SK-MEL-5 (cell line): Measurements from ENCODE around the gene PLD4. TPM values are rescaled to one million over a fixed set of nuclear protein-coding genes. Genes with fewer than 3 reads are reported as not detected.

Experiments
- DNase-seq: peaks from one replicate; pipeline ENCODE4 v3.0.0-alpha.2; 2016; ENCODE audit warnings: low read depth, low spot score
- in situ Hi-C: cut with HindIII; loops from 2 replicates; pipeline ENCODE4 v1.10.0; 2016; ENCODE audit warnings: low sequenced_read_pairs, high pct_unique_total_duplicates, low pct_unique_long_range_greater_than_20kb
- total RNA-seq: library from RNA; depleted of rRNA; stranded (reverse); fragments of >200 nt; shearing (Covaris generic); gene quantifications from 2 replicates; pipeline ENCODE4 v1.2.3, GENCODE V29; 2014

PLD4 gene
- total RNA-seq, 1 experiment from 2014 or later, result not detected

DNA sequence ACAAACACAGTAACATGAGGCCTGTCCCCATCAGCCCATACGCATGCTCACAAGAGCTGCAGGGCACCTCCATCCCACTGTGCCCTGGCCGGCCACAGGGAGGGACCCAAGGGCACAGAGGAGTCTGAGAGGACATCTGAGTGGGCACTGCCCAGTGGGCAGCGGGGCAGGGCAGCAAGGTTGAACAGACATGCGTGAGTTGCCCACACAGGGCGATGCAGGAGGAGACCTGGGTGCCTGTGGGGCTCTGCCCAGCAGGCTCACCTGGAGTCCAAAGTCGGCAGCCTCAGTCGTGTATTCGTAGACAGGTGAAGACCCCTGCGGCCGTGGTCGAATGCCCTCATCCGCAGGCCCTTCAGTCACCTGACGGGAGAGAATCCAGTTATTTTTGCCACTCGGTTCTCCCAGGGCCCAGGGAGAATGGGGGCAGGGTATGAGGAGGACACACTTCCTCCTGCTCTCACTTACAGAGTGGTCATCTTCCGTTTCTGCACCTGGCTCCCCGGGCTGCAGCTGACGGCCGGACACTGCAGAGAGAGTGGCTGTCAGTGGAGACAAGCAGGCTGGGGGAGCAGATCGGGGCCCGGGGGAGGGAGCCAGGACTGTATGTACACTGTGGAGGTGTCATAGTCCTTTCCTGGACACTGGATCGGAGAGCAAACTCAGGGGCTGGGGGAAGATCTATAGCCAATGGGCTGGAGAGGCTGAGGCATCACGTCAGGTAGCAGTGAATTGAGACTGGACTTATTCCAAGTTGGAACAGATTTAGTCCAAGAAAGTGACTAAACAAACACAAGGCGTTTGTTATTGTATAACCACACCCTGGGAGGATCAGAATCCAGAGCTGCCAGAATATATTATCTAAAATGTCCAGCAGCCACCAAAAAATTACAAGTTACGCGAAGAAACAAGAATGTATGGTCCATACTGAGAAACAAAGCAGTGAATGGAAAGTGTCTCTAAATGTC lies 32.8 kb downstream of the PLD4 start:
- DNase-seq, result no peak
- in situ Hi-C loops, result no loop called here

DNA sequence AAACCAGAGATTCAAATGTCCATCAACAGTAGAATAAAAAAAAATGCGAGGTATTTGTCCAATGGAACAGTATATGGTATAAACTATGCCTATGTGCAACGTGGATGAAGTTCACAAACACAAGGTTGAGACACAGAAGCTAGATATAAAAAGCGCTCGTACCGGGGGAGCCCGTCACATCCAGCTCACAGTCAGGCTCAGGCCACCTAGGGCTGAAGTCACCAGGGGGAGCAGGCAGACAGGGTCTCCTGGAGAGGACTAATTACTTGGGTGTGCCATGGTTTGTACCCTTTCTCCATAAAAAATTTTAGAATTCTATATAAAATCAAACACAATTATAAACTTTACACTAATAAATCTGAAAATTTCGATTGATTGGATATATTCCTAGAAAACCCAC lies 39.9 kb downstream of the PLD4 start:
- in situ Hi-C loops, result no loop called here
- DNase-seq, result no peak

DNA sequence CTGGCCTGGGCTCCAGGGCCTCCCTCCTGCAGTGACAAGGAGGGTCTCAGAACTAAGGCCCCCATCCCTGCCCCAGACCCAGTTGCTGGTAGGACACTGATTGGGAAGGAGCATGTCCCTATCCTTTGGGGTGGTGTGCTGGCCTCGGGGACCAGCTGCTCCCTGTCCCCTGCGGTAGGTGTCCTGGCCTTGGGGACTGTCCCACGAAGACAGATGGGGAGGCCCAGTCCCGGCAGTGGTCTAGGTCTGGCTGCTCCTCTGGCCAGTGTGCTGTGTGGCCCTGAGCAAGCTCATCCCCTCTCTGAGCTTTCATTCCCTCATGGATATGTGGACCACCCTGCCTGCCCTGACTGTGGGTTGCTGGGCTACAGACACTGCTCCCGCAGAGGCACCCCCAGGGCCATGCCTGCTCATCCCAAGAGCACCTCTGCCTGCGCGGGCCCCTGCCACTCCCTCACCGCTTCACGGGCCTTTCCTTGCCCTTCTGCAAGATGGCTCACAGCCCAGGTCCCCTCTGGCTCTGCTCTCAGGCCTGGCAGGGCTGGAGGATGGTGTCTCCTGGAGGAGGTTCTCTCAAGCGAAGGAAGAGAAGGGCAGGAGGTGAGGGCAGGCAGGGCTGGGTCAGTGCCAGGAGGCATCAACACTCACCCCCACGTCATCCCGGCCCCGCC lies 41.0 kb downstream of the PLD4 start:
- in situ Hi-C loops, result no loop called here
- DNase-seq, result no peak

DNA sequence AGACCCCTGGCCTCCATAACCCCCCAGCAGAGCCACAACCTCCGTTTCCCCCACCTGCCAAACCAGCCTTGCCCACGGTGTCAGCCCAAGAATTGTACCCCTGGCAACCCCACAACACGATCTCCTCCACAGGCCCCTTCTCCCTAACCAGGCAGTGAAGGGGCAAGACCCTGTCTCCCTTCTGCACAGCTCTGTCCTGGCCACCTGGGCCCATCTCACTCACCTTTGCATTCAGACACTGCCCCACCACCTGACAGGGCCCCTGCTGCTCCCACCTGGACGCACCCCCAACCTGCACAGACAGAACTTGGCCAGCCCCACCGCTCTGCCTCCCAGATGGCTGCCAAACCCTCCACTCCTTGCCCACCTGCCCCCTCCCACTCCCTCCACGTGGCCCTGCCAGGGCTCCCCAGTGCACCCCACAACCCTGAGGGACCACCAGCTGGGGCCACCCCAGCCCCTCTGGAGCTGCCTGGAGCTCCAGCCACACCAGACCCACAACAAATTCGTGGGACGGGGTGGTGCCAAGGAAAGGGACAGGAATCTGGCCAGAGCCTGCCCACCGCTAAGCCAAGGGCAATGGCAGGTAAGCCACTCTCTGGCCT lies 41.7 kb downstream of the PLD4 start:
- DNase-seq, result no peak
- in situ Hi-C loops, result no loop called here

DNA sequence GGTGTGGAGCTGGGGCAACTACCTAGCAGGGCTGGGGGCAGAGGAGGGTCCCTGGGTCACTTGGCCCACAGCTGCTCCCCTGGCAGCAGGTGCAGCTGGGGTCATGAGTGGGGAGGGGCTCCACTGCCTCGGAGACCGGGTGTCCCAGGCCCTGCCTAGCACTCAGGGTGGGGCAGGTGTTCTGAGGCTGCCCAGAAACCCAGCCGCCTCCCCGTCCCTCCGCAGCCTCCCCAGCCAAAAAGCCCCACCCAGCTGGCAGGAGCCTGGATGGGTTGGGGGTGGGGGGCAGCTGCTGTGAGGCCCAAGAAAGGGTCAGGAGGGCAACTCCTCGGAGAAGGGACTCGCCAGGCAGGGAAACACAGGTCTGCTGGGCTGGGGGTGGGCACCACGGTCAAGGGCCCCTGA lies 42.3 kb downstream of the PLD4 start:
- in situ Hi-C loops, result no loop called here
- no peak for DNase-seq

DNA sequence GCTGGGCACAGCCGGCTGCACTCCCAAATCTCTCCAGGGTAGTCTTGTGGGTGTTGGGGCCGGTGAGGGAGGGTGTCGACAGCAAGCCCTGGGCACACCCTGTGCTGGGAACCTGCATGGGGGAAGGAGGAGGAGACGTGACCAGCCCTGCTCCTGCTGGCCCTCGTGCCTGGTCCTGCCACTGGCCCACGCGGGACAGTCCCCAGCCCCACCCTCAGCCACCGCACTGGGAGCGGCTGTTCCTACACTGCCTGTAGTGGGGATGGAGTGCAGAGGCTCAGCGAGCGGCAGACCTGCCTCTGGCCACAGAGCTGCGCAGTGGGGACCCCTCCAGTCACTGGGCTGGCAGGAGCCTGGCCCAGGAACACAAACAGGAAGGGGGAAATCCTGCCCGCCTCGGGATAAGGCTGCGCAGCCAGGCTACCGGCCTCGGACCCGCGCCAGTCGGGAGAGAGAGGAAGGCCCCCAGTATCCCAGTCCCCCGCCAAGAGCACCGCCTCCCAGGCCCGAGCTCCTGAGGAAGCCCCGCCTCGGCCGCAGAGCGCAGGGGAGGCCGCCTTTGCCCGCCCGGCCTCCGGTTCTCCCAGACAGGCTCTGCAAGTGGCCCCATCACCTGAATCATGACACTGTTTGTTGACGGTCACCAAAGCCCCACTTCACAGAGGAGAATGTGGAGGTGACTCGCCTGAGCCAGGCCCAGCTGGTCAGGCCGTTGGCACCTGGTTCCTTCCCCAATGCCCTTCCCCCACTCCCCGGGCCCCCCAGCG lies 42.9 kb downstream of the PLD4 start:
- in situ Hi-C loops, result no loop called here
- DNase-seq, result no peak

DNA sequence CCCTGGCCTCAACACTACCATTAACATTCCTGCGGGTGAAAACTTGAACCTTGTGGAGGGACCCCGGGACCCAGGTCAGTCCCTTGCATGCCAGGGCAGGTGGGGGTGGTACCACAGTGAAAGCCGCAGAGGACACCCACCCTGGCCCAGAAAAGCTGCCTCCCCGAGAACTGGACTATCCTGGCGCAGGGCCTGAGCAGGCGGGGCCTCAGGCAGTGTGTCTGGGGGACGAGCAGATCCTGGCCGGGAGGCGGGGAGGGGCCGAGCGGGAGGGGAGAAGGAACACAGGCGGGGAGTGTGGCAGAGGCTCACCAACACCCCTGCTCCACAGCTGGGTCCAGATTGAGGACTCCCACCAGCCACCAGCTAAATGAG lies 43.5 kb downstream of the PLD4 start:
- in situ Hi-C loops, result no loop called here
- DNase-seq, result no peak

DNA sequence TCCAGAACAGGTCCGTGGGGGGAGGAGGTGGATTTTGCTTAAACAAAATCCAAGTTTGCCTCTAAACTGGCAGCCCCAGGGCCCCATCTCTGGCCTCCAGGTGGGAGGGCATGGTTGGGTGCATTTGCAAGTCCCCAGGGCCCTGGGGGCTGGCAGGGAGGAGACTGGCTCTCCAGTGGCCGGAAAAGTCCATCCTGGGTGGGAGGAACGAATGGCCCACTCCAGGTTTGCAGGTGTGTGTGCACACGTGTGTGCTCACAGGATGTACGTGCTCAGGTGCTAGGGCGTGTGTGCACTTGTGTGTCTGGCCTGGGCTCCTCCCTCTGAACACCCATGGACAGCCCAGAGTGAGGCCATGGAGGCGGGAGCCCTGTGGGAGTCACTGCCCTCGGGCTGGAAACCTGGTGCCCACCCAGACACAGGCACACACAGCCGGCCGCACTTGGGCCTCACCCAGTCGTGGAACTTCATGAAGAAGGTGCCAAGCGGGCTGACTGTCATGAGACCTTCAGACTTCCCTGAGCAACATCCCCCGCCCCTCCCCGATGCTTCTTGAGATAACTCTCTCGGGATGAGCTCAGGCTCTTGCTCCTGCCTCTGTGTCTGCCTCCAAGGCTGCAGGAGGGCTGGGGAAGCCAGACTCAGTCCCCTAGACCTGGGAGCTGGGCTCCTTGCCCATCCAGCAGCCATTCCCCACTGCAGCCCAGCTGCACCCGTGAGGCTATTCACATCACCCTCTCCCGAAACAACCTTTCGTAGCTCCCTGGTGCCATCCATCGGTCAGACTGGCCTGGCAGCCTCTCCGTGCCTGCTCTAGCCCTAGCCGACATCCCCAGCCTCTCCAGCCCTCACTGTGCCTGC lies 44.1 kb downstream of the PLD4 start:
- peak; percentile 68 for DNase-seq
- in situ Hi-C loops, result no loop called here

DNA sequence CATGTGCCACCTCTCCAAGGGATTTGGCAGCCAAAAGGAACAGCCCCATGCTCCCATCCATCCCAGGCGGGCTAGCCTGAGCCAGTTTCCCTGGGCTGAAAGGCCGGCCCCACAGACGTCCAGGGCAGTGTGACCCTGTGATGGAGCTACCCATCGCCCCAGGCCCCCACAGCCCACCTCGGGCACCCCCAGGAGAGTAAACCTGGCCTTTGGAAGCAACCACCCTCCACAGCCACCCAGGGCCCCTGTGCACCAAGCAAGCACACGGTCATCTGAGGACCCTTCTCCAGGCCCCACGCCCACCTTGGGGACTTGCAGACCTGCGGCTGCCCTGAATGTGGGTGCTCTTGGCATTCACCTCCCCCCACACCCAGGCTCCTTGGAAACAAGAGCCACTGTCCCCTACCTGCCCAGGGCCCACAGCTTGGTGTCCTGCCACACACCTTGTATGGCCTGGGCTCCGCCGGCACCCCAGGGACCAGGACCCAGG lies 45.1 kb downstream of the PLD4 start:
- in situ Hi-C loops, result no loop called here
- DNase-seq, result no peak

DNA sequence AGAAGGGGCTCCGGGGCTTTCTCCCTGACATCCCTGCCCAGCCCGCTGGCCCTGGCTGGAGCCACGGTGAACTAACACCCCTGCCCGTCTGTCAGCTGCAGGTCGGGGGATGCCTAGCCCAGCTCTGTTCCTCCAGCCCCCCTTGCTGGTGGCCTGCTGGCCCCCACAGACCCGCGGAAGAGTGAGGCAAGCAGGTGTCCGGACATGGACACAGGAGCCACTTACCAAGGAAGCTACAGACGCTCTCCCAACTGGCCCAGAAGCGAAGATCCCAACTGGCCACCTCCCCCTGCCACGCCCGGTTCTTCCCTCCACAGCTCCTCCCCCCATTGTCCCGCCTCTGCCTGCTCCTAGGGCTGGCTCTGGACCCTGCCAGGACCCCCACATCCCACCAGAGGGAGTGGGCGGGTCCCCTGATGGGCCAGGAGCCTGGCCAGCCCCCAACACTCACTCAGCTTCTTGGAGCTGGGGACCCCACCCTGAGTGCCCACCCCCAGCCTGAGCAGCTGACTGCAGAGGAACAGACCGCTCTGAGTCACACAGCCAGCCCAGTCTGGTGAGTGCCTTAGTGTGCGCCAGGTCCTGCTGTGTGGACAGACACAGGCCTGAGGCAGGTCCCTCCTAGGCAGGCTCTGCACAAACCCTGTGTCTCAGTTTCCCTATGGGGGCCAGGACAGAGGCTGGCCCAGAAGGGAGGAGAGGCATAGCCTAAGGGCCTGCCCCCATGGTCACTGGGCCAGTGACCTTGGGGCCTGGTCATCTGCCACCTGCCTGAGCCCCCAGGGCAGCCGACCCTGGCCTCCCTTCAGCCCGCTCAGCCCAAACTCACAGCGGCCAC lies 45.8 kb downstream of the PLD4 start:
- in situ Hi-C loops, result no loop called here
- DNase-seq, result peak; percentile 61

DNA sequence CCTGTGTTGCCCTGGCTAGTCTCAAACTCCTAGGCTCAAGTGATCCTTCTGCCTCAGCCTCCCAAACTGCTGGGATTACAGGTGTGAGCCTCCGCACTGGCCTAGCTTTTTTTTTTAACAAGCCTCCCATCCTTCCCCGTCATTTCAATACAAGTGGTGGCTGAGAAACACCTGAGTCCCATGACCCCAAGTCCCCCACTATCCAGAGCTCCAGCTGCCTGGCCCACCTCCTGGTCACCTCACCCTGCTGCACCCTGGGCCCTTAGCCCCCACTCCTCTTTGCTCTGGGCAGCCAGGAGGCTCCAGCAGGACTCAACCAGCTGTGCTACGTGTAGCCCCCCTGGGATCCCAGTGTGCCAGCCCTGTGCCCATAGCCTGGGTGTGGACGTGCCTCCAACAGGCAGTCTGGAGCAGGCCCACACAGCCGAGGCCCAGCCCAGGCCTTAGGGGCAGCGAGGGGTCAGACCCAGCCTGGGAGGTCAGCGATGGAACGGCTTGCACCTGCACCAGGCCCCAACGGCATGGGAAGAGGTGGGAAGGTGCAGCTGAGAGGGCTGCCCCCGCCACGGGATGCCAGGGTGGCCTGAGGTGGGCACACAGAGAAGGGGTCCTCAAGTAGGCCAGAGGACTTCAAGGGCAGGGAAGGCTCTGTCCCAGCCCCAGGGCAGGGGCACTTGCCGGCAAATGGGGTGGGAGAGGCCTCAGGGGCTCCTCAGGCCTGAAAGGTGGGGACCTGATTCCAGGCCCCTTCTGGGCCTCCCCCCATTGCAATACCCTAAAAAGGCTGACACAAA lies 47.0 kb downstream of the PLD4 start:
- in situ Hi-C loops, result no loop called here
- no peak for DNase-seq

DNA sequence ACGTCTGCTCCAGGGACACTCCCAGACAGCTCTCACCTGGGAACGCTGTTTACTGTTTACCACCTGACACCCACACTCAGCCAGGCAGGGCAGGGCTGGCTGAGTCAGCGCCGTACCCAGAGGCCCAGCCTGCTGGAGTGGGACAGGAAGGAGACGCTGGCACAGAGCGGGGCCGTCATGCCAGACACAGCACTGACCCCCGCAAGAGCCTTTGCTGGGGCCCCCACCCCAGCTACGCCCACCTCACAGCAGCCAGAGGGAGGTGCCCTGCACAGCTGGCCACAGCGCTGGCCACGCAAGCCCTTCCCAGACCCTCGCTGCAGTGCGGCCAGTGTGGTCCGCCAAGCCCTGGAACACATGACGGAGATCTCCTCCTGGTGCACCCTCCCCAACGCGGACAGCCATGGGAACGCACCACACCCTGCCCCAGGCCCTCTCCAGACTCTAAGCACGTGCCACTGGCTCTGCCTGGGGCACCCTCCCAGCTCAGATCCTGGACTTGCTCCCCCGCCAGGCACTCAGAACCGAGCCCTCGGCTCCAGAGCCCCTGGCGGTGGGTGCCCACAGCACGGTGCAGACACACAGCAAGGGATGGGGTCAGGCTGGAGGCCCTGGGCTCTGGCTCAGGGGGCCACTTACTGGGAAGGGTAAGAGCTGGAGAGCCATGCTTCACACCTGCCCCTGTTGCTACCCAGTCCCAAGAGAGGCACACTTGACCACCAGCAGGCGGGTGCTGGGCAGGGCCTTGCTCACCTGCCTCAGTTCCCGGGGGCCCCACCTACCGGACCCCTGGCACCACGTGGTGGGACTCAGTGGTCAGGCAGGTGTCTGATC lies 47.8 kb downstream of the PLD4 start:
- in situ Hi-C loops, result no loop called here
- no peak for DNase-seq

DNA sequence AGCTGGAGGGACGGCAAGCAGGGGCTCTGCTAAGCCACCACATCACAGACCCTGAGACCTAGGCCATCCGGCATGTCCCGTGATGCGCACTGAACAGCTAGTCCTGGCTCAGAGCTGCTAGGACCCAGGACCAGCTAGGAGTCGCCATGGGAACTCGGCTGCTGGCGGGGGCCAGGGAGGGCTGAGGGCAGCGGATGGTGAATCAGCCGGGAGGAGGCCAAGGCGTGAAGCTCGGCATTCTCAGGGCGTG lies 48.4 kb downstream of the PLD4 start:
- DNase-seq, result peak; percentile 14
- in situ Hi-C loops, result no loop called here

DNA sequence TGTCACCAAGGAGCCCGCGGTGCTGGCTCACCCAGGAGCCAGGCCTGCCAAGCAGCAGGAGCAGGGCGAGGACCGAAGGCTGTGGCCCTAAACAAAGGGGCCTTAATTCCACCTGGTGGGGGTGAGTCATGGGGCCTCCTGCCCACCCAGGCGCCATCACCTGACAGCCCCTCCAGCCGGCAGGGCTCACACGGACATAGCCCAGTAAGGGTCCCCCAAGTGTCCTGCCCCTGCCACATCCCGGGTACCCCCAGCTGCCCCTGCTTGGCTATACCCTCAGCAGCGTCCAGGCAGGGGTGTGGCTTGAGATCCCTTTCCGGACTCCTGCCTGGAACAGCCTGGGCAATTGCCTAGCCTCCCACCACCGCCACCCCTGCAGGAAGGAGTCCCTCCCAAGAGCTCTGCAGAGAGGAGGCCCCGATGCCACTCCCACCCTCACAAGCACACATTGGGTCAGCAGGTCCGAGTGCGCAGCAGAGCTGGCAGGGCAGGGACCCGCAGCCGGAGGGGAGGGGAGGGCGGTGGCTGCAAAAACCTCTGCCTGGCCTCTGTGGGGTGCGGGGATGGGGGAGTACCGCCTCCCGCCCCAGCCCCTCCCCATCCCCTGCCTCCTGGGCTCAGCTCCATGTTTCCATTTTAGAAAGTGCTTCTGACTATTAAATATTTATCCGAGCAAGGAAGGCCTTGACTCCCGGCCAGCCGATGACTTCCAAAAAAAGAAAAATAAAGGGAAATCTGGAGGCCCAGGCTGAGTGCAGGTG lies 48.9 kb downstream of the PLD4 start:
- in situ Hi-C loops, result no loop called here

More for the DNA sequence above, 48.9 kb downstream of the PLD4 start:
- DNase-seq, result no peak
